ENCODE measurements around the gene TMEM50A.
A peak's percentile ranks its signal among the peaks of the same experiment; 100 is the strongest.
"Not testable (repeated sequence)": the region's sequence is repeated elsewhere in the genome, so short reads cannot be mapped to it uniquely, and the experiment has no call there.

Gene TMEM50A

DNA sequence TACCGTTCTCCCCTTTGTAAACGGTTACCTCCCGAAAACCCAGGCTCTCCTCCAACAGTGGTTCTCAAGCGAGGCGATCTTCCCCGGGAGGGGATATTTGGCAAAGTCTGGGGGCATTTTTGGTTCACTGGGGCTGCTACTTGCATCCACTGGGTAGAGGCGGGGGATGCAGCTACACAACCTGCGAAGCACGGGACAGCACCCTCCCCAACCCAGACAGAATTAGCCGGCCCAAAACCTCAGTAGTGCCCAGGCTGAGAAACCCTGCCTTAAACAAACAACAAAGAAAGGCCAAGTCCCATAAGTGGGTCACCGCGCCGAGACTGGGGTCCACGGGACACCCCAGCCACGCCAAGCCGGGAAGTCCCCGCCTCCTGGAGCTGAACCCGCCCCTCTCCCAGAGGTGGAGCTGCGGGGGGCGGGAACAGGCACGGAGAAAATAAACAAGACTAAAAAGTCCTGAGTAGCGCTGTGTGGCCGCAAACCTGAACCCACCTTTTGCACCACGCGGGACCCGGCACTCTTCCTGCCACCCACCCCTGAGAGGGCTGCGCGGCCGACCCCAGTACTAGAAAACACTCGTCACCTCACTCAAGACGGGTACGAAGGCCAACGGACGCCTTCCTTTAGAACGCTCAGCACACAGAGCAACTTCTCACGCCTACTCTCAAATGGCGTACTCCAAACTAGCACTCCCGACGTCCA lies 499 bp upstream of the TMEM50A start:
- not testable (repeated sequence) for DNase-seq

DNA sequence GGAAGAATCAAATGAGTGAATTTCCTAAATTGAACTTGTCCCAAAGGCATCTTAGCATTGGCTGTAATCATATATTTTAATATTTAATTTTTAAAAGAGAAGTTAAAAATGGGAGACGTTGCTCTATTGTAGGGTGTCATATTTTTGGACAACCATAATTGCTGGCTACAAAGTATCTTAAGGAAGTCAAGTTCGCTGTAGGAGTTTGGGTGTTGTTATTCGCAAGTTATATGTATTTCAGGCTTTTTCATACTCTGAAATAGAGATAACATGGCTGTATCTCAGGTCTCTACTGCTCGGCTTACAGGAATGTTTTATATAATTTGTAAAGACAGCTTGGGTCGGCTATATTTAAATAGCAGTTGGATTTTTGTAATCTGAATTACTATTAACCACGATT lies 852 bp downstream of the TMEM50A start:
- DNase-seq: no peak

DNA sequence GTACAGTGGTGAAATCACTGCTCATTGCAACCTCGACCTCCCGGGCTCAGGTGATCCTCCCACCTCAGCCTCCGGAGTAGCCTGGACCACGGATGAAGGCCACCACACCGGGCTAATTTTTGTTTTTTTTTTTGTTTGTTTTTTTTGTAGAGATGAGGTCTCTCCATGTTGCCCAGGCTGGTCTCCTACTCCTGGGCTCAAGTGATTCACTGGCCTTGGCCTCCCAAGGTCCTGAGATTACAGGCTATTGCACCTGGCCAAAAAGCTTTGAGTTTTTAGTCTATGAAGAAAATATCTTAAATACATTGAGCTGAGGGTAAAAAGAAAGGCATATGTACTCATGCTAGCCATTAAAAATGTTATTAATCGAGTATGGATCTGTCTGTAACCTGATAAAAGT lies 3.6 kb downstream of the TMEM50A start:
- DNase-seq: no peak

DNA sequence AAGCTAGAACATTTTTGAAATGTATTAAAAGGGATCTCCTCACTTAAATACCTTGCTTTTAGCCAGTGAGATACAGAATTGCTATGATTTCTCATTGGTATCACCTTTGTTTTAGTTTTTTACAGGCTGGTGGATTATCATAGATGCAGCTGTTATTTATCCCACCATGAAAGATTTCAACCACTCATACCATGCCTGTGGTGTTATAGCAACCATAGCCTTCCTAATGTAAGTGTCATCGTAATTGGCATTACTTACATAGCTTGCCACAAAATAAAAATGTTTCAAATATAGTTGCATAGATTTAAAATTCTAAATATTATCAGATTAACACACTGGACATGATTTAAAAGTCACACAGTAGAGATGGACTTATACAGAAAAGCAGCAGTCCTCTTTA lies 4.7 kb downstream of the TMEM50A start:
- DNase-seq: no peak

DNA sequence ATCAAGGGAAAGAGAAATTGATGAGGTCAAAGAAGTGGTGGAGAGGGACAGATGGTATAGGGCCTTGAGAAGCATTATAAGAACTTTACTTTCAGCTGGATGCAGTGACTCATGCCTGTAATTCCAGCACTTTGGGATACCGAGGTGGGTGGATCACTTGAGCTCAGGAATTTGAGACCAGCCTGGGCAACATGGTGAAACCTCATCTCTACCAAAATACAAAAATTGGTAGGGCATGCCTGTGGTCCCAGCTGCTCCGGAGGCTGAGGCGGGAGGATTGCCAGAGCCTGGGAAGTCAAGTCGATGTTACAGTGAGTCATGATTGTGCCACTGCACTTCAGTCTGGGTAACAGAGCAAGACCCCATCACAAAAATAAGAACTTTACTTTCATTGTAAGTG lies 5.7 kb downstream of the TMEM50A start:
- no peak for DNase-seq

DNA sequence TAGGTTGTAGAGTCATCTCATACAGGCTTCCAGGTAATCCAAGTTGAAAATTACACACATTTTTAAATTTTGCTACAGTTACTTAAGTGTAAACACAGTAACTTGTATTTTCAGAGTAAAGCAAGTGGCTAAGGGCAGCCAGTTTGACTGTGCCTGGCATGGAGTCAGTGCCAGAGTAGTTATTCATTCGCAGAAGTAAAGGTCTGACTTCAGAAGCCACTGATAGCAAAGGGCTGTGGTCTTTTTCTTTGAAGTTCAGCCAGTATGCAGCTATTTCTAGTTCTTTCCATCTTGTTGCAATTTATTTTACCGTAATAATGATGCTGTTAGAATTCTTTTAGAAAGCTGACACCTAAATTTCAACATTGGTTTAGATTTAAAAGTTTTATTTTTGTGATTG lies 9.4 kb downstream of the TMEM50A start:
- no peak for DNase-seq

DNA sequence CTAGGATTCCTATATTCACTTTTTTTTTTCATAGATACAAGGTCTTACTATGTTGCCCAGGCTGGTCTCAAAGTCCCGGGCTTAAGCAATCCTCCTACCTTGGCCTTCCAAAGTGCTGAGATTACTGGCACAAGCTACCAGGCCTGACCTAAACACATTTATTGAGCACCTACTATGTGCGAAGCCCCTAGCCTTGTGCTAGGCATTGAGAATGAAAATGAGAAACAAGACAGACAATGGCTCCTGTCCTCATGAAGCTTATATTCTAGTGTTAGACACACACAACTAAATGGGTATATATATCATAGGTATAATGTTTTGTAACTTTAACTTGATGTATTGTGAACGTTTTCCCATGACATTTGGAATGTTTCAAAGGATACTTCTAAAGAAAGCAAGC lies 11.5 kb downstream of the TMEM50A start:
- DNase-seq: no peak

DNA sequence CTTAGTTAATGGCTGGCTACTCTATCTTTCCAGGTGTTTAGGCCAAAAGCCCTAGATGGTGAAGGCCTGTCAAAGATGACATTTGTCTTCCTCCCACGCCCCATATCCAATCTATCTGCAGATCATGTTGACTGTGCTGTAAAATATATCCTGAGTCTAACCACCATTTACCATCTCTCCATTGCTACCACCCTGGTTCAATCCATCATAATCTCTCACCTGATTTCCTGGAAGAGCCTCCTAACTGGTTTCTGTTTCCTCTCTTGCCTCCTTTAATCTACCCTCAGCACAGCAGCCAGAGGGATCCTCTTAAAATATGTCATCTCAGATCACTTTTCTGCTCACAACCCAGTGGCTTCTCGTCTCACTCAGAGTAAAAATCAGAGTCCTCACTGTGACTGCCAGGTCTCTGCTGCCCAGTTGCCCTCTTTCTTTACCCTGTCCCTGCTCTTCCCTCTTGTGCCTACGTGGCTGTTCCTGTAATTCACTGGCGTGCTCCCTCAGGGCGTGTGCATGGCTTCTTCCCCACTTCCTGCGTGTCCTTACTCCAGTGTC lies 17.8 kb downstream of the TMEM50A start:
- no peak for DNase-seq

DNA sequence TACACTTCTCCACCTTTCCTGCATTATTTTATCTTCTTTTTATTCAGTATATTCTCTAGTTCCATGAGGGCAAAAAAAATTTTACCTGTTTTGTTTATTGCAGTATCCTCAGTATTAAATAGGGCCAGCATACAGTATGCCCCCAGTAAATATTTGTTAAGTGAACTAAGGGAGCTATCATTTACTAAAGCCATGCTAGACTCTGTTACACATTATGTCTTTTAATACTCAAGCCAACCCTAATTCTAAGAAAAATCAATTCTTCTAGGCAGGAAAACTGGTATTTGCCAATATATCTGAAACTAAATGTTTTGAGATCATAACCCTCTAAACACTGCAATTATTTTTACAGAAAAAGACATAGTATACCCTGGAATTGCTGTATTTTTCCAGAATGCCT lies 18.3 kb downstream of the TMEM50A start:
- no peak for DNase-seq

DNA sequence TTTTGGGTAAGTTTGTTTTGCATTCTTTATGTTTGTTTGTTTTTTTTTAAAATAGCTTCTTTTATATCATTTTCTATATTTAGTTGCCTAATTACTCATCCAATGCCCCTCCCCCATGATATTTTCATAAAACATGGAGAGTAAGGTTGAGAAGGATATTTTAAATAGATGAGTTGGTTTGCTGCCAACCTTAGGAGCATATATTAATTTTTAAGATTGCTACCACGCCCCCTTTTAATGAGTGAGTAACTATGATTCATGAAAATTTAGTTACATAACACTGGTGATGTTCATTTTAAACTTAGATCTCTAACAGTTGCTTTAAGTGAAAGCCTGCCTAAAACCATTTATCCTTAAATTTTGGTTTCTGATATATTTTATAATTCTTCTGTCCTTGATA lies 18.7 kb downstream of the TMEM50A start:
- no peak for DNase-seq

DNA sequence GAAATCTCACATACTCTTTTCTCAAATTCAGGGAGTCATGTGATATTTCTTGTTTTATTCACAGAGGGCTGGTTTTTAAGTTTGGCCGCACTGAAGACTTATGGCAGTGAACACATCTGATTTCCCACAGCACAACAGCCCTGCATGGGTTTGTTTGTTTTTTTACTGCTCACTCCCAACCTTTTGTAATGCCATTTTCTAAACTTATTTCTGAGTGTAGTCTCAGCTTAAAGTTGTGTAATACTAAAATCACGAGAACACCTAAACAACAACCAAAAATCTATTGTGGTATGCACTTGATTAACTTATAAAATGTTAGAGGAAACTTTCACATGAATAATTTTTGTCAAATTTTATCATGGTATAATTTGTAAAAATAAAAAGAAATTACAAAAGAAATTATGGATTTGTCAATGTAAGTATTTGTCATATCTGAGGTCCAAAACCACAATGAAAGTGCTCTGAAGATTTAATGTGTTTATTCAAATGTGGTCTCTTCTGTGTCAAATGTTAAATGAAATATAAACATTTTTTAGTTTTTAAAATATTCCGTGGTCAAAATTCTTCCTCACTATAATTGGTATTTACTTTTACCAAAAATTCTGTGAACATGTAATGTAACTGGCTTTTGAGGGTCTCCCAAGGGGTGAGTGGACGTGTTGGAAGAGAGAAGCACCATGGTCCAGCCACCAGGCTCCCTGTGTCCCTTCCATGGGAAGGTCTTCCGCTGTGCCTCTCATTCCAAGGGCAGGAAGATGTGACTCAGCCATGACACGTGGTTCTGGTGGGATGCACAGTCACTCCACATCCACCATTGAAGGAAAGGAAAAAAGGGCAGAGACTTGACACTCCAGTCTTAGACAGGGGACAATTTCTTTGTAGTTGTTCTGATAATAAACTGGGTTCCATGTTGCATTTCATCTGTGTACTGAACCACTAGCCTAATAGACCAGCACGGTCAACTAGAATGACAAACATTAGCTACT lies 22.8 kb downstream of the TMEM50A start:
- DNase-seq: no peak

DNA sequence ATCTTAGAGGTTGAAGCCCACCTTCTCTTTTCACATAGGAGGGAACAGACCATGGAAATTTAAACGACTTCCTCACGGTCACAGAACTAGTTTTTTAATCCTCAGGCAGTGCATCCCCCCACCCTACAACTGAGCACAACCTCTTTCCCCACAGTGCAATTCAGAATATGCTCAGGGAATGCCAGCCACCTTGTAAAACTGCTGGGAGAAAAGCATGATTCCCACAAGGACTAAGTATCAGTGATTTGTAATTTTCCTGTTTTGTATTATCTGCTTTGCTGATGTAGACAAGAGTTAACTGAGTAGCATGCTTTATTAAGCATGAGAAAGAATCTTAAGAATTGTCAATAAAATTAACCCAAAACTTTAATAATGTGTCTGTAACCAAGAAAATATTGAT lies 23.8 kb downstream of the TMEM50A start:
- no peak for DNase-seq

DNA sequence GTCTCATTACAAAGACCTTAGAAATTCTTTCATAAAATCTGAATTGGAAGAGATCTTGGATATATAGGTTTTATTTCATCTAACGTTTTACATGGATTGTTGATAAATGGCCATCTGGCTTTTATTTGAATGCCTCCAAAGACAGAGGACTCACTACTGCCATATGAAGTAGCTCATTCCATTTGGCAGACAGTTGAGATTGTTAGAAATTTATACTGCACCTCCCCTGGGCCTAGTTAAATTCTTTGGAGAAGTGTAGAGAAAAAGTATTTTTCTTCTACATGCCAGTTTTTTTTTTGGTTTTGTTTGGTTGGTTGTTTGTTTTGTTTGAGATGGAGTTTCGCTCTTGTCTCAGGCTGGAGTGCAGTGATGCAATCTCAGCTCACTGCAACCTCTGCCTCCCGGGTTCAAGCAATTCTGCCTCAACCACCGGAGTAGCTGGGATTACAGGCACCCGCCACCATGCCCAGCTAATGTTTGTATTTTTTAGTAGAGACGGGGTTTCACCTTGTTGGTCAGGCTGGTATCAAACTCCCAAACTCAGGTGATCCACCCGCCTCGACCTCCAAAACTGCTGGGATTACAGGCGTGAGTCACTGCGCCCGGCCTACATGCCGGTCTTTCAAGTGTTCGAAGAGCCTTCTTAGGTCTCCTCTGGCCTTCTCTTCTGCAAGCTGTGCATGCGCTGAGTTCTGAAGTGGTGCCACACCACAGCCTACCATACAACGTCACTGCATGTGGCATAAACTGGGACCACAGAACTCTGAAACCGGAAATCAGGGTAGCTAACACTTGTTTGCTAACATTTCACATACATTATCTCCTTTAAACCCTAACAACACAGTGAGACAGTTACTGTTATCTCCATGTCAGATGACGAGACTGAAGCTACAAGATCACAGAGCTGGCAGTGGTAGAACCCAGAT lies 24.8 kb downstream of the TMEM50A start:
- not testable (repeated sequence) for DNase-seq

DNA sequence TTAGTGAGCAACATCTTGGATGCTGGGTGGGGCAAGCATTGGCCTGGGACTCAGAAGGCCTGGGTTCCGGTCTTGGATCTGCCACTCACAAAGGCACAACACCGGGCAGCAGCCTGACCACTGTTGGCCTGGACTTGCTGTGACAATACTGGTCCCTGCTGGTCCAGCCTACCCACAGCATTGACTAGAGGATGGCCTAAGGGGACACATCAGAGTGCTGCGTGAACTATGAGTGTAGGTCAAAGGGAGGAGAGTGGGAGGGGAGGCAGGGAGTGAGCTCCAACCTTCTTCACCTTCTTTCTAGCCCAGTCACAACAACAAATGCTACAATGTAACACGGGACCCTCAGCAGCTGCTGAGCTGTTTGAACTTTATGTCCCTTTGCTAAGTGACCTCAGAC lies 31.1 kb downstream of the TMEM50A start:
- no peak for DNase-seq

DNA sequence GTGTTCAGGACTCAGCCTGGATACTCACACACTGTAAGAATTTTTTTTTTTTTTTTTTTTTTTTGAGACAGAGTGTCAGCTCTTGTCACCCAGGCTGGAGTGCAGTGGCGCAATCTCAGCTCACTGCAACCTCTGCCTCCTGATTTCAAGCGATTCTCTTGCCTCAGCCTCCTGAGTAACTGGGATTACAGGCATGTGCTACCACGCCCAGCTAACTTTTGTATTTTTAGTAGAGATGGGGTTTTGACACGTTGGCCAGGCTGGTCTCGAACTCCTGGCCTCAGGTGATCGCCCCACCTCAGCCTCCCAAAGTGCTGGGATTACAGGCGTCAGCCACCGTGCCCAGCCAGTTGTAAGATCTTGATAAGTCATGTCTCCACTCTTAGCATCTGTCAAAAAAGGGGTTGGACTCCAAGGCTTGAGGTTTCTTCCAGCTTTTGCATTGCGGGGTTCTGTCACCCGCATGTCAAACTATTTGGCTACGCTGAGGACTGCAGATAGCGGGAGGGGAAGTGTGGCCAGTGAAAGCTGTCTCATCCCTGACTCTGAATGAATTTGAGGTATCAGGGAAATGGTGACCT lies 31.6 kb downstream of the TMEM50A start:
- not testable (repeated sequence) for DNase-seq

DNA sequence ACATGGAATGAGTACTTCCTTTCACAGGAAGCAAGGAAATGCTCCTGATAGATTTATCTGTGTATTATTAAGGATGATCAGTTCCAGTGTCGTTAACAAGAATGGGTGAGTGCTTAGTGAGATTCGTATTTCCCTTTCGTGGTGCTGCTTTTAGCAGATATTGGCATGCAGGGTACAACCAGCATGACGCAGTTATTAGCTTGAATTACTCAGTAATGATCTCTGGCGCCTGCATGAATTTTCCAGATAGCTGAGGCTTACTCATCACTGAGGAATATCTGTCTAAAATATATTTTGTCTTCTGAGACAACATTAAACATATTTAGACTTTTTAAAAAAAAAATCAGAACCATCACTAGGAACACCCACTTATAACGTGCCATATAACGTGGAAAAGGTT lies 33.6 kb downstream of the TMEM50A start:
- not testable (repeated sequence) for DNase-seq

DNA sequence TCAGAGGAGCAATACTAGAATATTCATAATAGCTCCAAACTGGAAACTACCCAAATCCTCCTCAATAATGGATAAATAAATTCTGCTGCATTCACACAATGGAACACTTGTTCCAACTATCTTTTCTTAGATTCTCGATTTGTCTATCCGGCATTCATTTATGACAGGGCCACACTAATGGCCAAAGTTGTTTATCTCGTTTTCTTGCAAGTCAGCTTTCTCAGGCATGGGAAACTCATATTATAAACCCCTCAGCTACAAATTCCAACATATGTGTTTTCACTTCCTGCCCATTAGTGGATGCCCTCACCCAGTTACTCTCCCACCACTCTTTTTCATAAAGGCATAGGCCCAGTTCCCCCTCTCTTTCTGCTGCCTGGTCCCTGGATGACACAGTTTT lies 40.2 kb downstream of the TMEM50A start:
- not testable (repeated sequence) for DNase-seq

DNA sequence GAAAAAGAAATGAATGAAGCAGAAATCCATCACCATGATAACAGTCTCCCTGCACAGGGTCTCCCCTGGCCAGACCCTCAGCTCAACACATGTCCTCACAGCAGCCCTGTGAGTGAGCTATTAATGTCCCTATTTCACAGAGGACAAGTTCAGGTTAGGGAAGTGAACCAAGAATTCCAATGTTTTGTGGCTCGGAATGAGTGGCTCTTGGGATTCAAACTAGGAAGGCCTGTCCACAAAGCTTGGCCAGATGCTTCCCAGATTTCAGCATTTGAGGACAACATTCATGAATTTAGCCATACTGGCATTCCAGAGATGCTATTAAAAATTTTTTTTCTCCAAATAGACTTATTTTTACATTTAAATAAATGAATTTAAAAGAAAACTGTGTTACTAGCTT lies 44.4 kb downstream of the TMEM50A start:
- DNase-seq: not testable (repeated sequence)

DNA sequence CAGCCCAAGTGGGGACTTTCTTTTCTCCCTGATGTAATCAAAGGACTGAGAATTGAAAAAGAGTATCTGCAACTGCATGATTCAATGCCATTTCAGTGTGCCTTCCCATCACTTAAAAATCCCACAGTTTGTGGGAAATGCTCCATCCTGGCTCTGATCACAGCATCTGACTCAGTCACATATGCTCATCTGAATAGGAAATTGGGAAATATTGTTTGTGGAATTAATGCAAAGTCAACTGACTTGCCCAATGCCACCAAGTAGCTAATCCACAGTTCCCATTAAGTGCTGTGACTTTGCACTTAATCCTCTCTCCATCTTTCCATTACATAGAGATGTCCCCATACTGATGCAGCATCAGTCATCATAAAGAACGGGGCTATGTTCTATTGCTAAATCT lies 45.0 kb downstream of the TMEM50A start:
- DNase-seq: not testable (repeated sequence)

DNA sequence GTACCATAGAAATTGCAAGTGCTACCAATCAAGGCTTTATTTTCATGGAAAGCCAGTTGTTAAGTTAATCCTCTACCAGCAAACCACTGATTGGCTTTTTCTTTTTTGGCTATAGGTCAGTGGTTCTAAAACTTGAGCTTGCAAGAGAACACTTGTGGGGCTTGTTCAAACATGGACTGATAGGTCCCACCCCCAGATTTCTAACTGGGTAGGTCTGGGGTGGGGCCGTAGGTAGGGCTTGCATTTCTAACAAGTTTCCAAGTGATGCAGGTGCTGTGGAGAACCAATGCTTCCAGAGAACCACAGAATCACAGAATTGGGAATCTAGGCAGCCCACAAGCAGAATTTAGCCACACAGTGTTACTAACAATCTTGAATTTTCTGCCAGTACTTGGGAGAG lies 45.7 kb downstream of the TMEM50A start:
- not testable (repeated sequence) for DNase-seq

DNA sequence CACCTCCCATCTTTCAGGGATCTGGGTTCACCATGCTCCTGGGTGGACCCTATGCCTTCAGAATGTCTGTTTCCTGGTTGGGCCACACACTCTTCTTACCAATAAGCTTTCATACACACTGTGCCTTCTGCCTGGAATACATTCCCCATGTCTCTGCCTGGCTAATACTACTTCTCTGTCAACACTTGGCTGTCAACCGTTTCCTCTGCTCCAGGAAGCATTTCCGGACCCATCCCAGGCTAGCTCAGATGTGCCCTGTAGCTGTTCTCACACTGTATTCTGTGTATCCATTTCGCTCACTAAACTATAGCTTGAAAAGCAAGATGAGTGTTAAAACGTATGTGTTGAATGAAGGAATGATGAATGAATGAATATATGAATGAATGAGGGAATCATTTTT lies 49.0 kb downstream of the TMEM50A start:
- not testable (repeated sequence) for DNase-seq

DNA sequence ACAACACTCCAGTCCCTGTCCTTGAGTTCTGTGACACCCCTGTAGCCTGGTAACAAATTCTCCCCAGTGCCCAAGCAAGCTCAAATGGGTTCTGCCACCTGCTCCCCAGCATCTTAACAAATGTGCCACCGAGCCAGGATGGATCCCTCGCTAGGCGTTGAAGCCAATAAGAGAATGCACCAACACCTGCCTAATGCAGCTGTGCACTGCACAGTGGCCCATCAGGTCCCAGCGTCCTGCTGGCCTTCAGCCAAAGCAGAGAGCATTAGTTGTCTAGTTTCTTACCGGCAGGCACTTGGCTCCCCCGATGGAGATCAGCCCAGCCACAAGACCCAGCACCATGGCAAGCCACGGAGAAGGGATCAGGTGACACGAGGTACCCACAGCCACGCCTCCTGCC lies 50.6 kb downstream of the TMEM50A start:
- DNase-seq: peak; percentile 31

Measured in NCI-H1092 (cell line).